Spleen (tissue), 13 donors: ENCODE data around the gene UBC. TPM values are rescaled to one million over a fixed set of nuclear protein-coding genes. Genes with fewer than 3 reads are reported as not detected.

ENCODE experiments used
- DNase-seq: peaks from one replicate; pipeline ENCODE4 v3.0.0-alpha.2; 2020
- H3K27ac ChIP-seq, 8 donors: fragments of 200-600 bp; sonication (generic) in 7 of 8; 1 replicate in 4 of 8; 2 replicates in 4 of 8; pipeline versions ENCODE4 v1.5.0 to v1.8.0; 2016 to 2021; ENCODE audit warnings: inconsistent platforms in 4 of 8, mild to moderate bottlenecking in 4 of 8, moderate library complexity in 1 of 8
- H3K27me3 ChIP-seq, 7 donors: fragments of 200-600 bp; sonication (generic) in 6 of 7; replicated peaks in 1 of 7; 1 replicate in 4 of 7; 2 replicates in 3 of 7; pipeline versions ENCODE4 v1.5.0 to v1.8.0; 2016 to 2021; ENCODE audit warnings: inconsistent platforms in 3 of 7, mild to moderate bottlenecking in 1 of 7
- H3K36me3 ChIP-seq, 6 donors: fragments of 200-600 bp; sonication (generic) in 5 of 6; 1 replicate in 4 of 6; 2 replicates in 2 of 6; pipeline versions ENCODE4 v1.5.0 to v1.8.0; 2016 to 2021; ENCODE audit warnings: inconsistent platforms in 2 of 6
- H3K4me1 ChIP-seq, 6 donors: fragments of 200-600 bp; sonication (generic) in 5 of 6; 1 replicate in 3 of 6; 2 replicates in 3 of 6; pipeline versions ENCODE4 v1.5.0 to v1.8.0; 2016 to 2021; ENCODE audit warnings: inconsistent platforms in 3 of 6
- H3K4me3 ChIP-seq, 8 donors: fragments of 200-600 bp; sonication (generic) in 7 of 8; 1 replicate in 4 of 8; 2 replicates in 4 of 8; pipeline versions ENCODE4 v1.5.0 to v1.8.0; 2016 to 2021; ENCODE audit warnings: inconsistent platforms in 4 of 8, mild to moderate bottlenecking in 4 of 8, moderate library complexity in 2 of 8
- H3K9me3 ChIP-seq, 8 donors: fragments of 200-600 bp; sonication (generic) in 7 of 8; 1 replicate in 4 of 8; 2 replicates in 4 of 8; pipeline versions ENCODE4 v1.5.0 to v1.8.0; 2016 to 2021; ENCODE audit warnings: inconsistent platforms in 4 of 8
- POLR2A ChIP-seq, 3 donors: fragments of 450-650 bp; IDR thresholded peaks; one replicate each; pipeline ENCODE4 v1.5.1; 2017; ENCODE audit warnings: antibody characterized with exemption in 3 of 3, mild to moderate bottlenecking in 1 of 3
- POLR2AphosphoS5 ChIP-seq, 3 donors: sonication (generic); formaldehyde crosslinking; IDR thresholded peaks; one replicate each; pipeline ENCODE4 v1.5.1; 2017; ENCODE audit warnings: antibody characterized with exemption in 3 of 3
- WGBS, 5 donors: extraction: QIAGEN DNeasy Blood & Tissue Kit in 3 of 5; methylation state at CpG; one replicate each; pipeline versions ENCODE4 v1.1.5 to v1.1.7; 2013 to 2018; 5-methylcytosine and 5-hydroxymethylcytosine counted together
- intact Hi-C: fragments of 100-400 bp; cut with DNase I; formaldehyde crosslinking; loops from one replicate; pipeline ENCODE4 v1.15.0; 2023; ENCODE audit warnings: low total_unique reads
- long read RNA-seq, 2 donors: transcript quantifications; one replicate each; lab custom pipeline, GENCODE V29; 2026
- polyA plus RNA-seq, 3 donors: library from polyadenylated mRNA; stranded (reverse); fragments of 200-250 nt; gene quantifications; one replicate each; pipeline ENCODE4 v1.2.1, GENCODE V29; 2013
- total RNA-seq, 7 donors: library from RNA; depleted of rRNA in 3 of 7; stranded (reverse); fragments of >200 nt in 3 of 7; fragmentation: NEBNext Ultra II Directional in 4 of 7; extraction: Animal tissue kit (Norgen Biotek cat#: 25700) in 4 of 7; gene quantifications; one replicate each; pipeline versions ENCODE4 v1.1.0 to v1.2.1, GENCODE V29; 2016 to 2021
- TF ChIP-seq, protein P1 (sequence below), 11 experiments: fragments of 200-600 bp in 7 of 11; fragments of 450-650 bp in 4 of 11; sonication (generic) in 4 of 11; IDR thresholded peaks in 8 of 11; conservative IDR thresholded peaks in 3 of 11; 1 replicate in 7 of 11; 2 replicates in 4 of 11; pipeline versions ENCODE4 v1.4.0 to v1.8.0; 2016 to 2021; ENCODE audit warnings: antibody characterized with exemption in 11 of 11, inconsistent platforms in 4 of 11, mild to moderate bottlenecking in 1 of 11
- donor health status: healthy with polysubstance abuse.
- donor health status: DM: no; HTN: no; CAD: no; lungs with moderate emphysema.
- donor health status: DM: no; HTN: no; CAD: no.
- donor health status: Bipolar disorder and iron deficiency.
- donor health status: healthy.
- donor health status: DM: no; HTN: no; CAD: no.
- donor health status: DM: yes; HTN: yes; CAD: no.

Gene UBC
- total RNA-seq (1,000 to 10,000 TPM in 1 of 7 donors, 100 to 1,000 TPM in 6; 770 to 1,107 (median 909) TPM), polyA plus RNA-seq (100 to 1,000 TPM; 623 to 743 (median 691) TPM)
- long read RNA-seq, donor 1, transcript UBC-205 (1 exons, 3,745 nt) = major isoform, 569 of 886 reads
- long read RNA-seq, donor 1, transcript UBC-201 (2 exons, 2,688 nt) = minor isoform, 310 of 886 reads
- long read RNA-seq, donor 1, partial matches to known transcripts = 0 of 886 reads
- long read RNA-seq, donor 1, other reads (novel, unspliced or antisense) = 6 of 886 reads
- long read RNA-seq, donor 2, transcript UBC-205 (1 exons, 3,745 nt) = major isoform, 329 of 548 reads
- long read RNA-seq, donor 2, transcript UBC-201 (2 exons, 2,688 nt) = minor isoform, 219 of 548 reads
- long read RNA-seq, donor 2, partial matches to known transcripts = 0 of 548 reads
- long read RNA-seq, donor 2, other reads (novel, unspliced or antisense) = 0 of 548 reads

DNA sequence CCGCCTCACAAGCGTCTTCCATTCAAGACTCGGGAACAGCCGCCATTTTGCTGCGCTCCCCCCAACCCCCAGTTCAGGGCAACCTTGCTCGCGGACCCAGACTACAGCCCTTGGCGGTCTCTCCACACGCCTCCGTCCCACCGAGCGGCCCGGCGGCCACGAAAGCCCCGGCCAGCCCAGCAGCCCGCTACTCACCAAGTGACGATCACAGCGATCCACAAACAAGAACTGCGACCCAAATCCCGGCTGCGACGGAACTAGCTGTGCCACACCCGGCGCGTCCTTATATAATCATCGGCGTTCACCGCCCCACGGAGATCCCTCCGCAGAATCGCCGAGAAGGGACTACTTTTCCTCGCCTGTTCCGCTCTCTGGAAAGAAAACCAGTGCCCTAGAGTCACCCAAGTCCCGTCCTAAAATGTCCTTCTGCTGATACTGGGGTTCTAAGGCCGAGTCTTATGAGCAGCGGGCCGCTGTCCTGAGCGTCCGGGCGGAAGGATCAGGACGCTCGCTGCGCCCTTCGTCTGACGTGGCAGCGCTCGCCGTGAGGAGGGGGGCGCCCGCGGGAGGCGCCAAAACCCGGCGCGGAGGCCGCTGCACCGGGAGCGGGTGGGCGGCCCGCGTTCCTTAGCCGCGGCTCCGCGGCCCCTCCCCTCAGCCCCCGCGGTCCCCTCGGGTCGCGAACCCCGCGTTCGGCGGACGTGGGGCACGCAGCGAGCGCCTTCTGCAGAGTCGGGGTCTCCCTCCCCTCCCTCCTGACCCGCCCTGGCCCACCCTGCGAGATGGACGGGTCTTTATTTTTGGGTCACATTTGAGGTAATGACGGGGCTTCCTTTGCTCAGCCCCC is at the start of gene UBC:
Gene UBC (minus strand): TSS at position 259 of the 847 bp plus-strand sequence. CDS start 879 bp downstream, outside the sequence.
- H3K9me3 ChIP-seq = no peaks in the 10 kb centered on the region
- peaks cover 0 to 39% (median 27%) of the 10 kb centered on the region in 6 donors for H3K36me3 ChIP-seq
- 0 to 1% (median 0%) methylated on average over 56 to 85 of the region's 85 CpGs for WGBS, 5 donors
- no peaks in the 10 kb centered on the region for H3K27me3 ChIP-seq
- peak; percentile 97 for DNase-seq
- peak within 1 kb of the TSS; percentile 98 to 100 (median 100) for H3K27ac ChIP-seq
- intact Hi-C loops = no loop called here
- H3K4me3 ChIP-seq = peak within 1 kb of the TSS; percentile 60 to 93 (median 78)
- H3K4me1 ChIP-seq = peaks cover 59 to 85% (median 80%) of the 10 kb centered on the region in 6 donors
- TF ChIP-seq, protein P1, sequence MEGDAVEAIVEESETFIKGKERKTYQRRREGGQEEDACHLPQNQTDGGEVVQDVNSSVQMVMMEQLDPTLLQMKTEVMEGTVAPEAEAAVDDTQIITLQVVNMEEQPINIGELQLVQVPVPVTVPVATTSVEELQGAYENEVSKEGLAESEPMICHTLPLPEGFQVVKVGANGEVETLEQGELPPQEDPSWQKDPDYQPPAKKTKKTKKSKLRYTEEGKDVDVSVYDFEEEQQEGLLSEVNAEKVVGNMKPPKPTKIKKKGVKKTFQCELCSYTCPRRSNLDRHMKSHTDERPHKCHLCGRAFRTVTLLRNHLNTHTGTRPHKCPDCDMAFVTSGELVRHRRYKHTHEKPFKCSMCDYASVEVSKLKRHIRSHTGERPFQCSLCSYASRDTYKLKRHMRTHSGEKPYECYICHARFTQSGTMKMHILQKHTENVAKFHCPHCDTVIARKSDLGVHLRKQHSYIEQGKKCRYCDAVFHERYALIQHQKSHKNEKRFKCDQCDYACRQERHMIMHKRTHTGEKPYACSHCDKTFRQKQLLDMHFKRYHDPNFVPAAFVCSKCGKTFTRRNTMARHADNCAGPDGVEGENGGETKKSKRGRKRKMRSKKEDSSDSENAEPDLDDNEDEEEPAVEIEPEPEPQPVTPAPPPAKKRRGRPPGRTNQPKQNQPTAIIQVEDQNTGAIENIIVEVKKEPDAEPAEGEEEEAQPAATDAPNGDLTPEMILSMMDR (IDR thresholded peaks at IDR 0.05 in 8 of 11, conservative IDR thresholded peaks at IDR 0.05 in 3 of 11) = no peak
- peak; percentile 100 for TF ChIP-seq POLR2AphosphoS5 (IDR thresholded peaks at IDR 0.05)
- peak; percentile 96 to 100 (median 99) for TF ChIP-seq POLR2A (IDR thresholded peaks at IDR 0.05)

DNA sequence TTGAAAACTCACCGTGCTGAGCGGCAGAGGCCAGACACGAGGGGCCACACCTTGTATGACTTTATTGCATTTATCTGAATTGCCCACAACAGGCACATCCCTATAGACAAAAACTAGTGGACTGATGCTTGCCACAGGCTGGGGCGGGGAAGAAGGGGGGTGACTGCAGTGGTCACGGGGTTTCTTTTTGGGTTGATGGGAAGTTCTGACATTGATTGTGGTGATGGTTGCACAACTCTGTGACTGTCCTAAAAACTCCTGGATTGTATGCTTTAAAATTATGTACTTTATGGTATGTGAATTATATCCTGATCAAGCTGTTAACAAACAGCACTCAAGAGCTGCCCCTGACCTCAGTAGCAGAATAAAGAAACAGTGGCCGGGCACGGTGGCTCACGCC is 48.8 kb upstream of the UBC start:
- Histone ChIP-seq H3K27me3 (no peaks in the 10 kb centered on the region), H3K36me3 (peaks cover 7 to 100% (median 86%) of the 10 kb centered on the region in 6 donors), H3K27ac (no peak overlapping the region), H3K4me3 (no peak overlapping the region), H3K9me3 (no peaks in the 10 kb centered on the region), H3K4me1 (no peaks in the 10 kb centered on the region)
- intact Hi-C loops = no loop called here
- DNase-seq = no peak
- TF ChIP-seq POLR2AphosphoS5 (IDR thresholded peaks at IDR 0.05) (no peak), POLR2A (IDR thresholded peaks at IDR 0.05) (no peak)
- TF ChIP-seq, protein P1 (IDR thresholded peaks at IDR 0.05 in 8 of 11, conservative IDR thresholded peaks at IDR 0.05 in 3 of 11) = no peak
- WGBS, 5 donors = 84 to 95% (median 90%) methylated on average over 8 of the region's 8 CpGs

DNA sequence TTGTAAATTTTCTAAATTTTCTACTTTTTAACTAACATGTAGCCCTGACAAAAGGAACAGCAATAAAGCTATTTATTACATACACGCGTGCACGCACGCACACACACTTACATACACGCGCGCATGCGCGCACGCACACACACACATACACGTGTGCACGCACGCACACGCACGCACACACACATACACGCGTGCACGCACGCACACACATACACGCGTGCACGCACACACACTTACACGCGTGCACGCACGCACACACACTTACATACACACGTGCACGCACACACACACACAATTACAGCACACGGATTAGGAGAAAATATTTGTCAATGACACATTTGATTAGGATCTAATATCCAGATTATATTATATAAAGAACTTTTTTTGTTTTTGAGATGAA is 46.6 kb upstream of the UBC start:
- Histone ChIP-seq H3K4me3 (no peak overlapping the region), H3K27ac (no peak overlapping the region), H3K36me3 (peaks cover 7 to 100% (median 87%) of the 10 kb centered on the region in 6 donors), H3K9me3 (no peaks in the 10 kb centered on the region), H3K4me1 (no peaks in the 10 kb centered on the region), H3K27me3 (no peaks in the 10 kb centered on the region)
- DNase-seq = no peak
- TF ChIP-seq, protein P1 (IDR thresholded peaks at IDR 0.05 in 8 of 11, conservative IDR thresholded peaks at IDR 0.05 in 3 of 11) = no peak
- no peak for TF ChIP-seq POLR2A (IDR thresholded peaks at IDR 0.05)
- peak in 1 of 3 donors; percentile 47 for TF ChIP-seq POLR2AphosphoS5 (IDR thresholded peaks at IDR 0.05)
- 82 to 93% (median 90%) methylated on average over 21 to 29 of the region's 29 CpGs for WGBS, 5 donors
- intact Hi-C loops = no loop called here
